IPS DF 6.9 (cell line): ENCODE results near the gene ALG9.

Experiments
- DNase-seq: peaks from one replicate; pipeline ENCODE4 v3.0.0-alpha.2; 2013; ENCODE audit warnings: low read depth, low spot score
- H3K27ac ChIP-seq: one replicate; pipeline ENCODE4 v1.5.1; 2013; ENCODE audit warnings: low read length, control low read depth
- H3K27me3 ChIP-seq: 2 replicates; pipeline ENCODE4 v1.6.1; 2013; ENCODE audit warnings: mild to moderate bottlenecking, low read length; ENCODE audit not compliant: control insufficient read depth, insufficient read depth
- H3K36me3 ChIP-seq: 2 replicates; pipeline ENCODE4 v1.6.1; 2013; ENCODE audit warnings: low read length; ENCODE audit not compliant: control insufficient read depth, insufficient read depth
- H3K4me1 ChIP-seq: 2 replicates; pipeline ENCODE4 v1.6.1; 2013; ENCODE audit warnings: low read length; ENCODE audit not compliant: control insufficient read depth, insufficient read depth
- H3K4me3 ChIP-seq: 2 replicates; pipeline ENCODE4 v1.5.1; 2013; ENCODE audit warnings: mild to moderate bottlenecking, low read length
- H3K9me3 ChIP-seq: 2 replicates; pipeline ENCODE4 v1.6.1; 2013; ENCODE audit warnings: low read length, inconsistent platforms; ENCODE audit not compliant: control insufficient read depth, insufficient read depth
- WGBS: extraction: QIAGEN DNeasy Blood & Tissue Kit; methylation state at CpG from one replicate; pipeline ENCODE4 v1.1.7; 2013; ENCODE audit warnings: mixed read lengths, missing lambda C conversion rate; ENCODE audit not compliant: insufficient read length, insufficient coverage; 5-methylcytosine and 5-hydroxymethylcytosine counted together

Gene ALG9

GRCh38 chr11:111815489-111815888 is 55.9 kb downstream of the ALG9 start:
- Histone ChIP-seq H3K27ac (no peak overlapping the region), H3K27me3 (no peaks in the 10 kb centered on the region), H3K9me3 (no peaks in the 10 kb centered on the region), H3K4me1 (no peaks in the 10 kb centered on the region), H3K36me3 (no peaks in the 10 kb centered on the region), H3K4me3 (no peak overlapping the region)
- DNase-seq, result no peak
- WGBS, result no CpG with 5 or more reads among the region's 1 CpG

GRCh38 chr11:111814557-111815320 is 56.6 kb downstream of the ALG9 start:
- no CpG with 5 or more reads among the region's 8 CpGs for WGBS
- Histone ChIP-seq H3K36me3 (no peaks in the 10 kb centered on the region), H3K4me1 (no peaks in the 10 kb centered on the region), H3K27me3 (no peaks in the 10 kb centered on the region), H3K27ac (no peak overlapping the region), H3K4me3 (no peak overlapping the region), H3K9me3 (no peaks in the 10 kb centered on the region; the same call in 1 of the 2 replicates)
- DNase-seq, result no peak

- H3K27me3 ChIP-seq, result no peaks in the 10 kb centered on the region
- H3K4me3 ChIP-seq, result no peak overlapping the region
- WGBS, result no CpG with 5 or more reads among the region's 1 CpG
- no peak for DNase-seq
- no peak overlapping the region for H3K27ac ChIP-seq
- H3K36me3 ChIP-seq, result no peaks in the 10 kb centered on the region
- no peaks in the 10 kb centered on the region for H3K4me1 ChIP-seq
- no peaks in the 10 kb centered on the region; the same call in 1 of the 2 replicates for H3K9me3 ChIP-seq
These were observed 57.3 kb downstream of the ALG9 start for GRCh38 chr11:111814106-111814505.

GRCh38 chr11:111812211-111812610 is 59.2 kb downstream of the ALG9 start:
- no peak for DNase-seq
- H3K27ac ChIP-seq, result no peak overlapping the region
- H3K4me3 ChIP-seq, result no peak overlapping the region
- H3K9me3 ChIP-seq, result no peaks in the 10 kb centered on the region; the same call in 1 of the 2 replicates
- H3K4me1 ChIP-seq, result no peaks in the 10 kb centered on the region
- no CpG with 5 or more reads among the region's 2 CpGs for WGBS
- no peaks in the 10 kb centered on the region for H3K36me3 ChIP-seq
- no peaks in the 10 kb centered on the region for H3K27me3 ChIP-seq

- Histone ChIP-seq H3K4me3 (no peak overlapping the region), H3K4me1 (no peaks in the 10 kb centered on the region), H3K27ac (no peak overlapping the region), H3K36me3 (no peaks in the 10 kb centered on the region), H3K9me3 (no peaks in the 10 kb centered on the region; the same call in 1 of the 2 replicates), H3K27me3 (no peaks in the 10 kb centered on the region)
- no CpG with 5 or more reads among the region's 2 CpGs for WGBS
- no peak for DNase-seq
These were observed 59.9 kb downstream of the ALG9 start for GRCh38 chr11:111811445-111811844.

- DNase-seq, result no peak
- Histone ChIP-seq H3K27ac (no peak overlapping the region), H3K36me3 (no peaks in the 10 kb centered on the region), H3K4me1 (no peaks in the 10 kb centered on the region), H3K27me3 (no peaks in the 10 kb centered on the region), H3K9me3 (no peaks in the 10 kb centered on the region; the same call in 1 of the 2 replicates), H3K4me3 (no peak overlapping the region)
- no CpG with 5 or more reads among the region's 2 CpGs for WGBS
These were observed 62.5 kb downstream of the ALG9 start for GRCh38 chr11:111808834-111809233.

- no peak for DNase-seq
- no CpG with 5 or more reads among the region's 2 CpGs for WGBS
- Histone ChIP-seq H3K9me3 (no peaks in the 10 kb centered on the region; the same call in 1 of the 2 replicates), H3K4me1 (no peaks in the 10 kb centered on the region), H3K36me3 (no peaks in the 10 kb centered on the region), H3K4me3 (no peak overlapping the region), H3K27me3 (no peaks in the 10 kb centered on the region), H3K27ac (no peak overlapping the region)
These were observed 63.3 kb downstream of the ALG9 start for GRCh38 chr11:111808063-111808588.

GRCh38 chr11:111807076-111807475 is 64.3 kb downstream of the ALG9 start:
- Histone ChIP-seq H3K36me3 (no peaks in the 10 kb centered on the region), H3K27ac (no peak overlapping the region), H3K9me3 (no peaks in the 10 kb centered on the region; the same call in 1 of the 2 replicates), H3K27me3 (no peaks in the 10 kb centered on the region), H3K4me1 (no peaks in the 10 kb centered on the region), H3K4me3 (no peak overlapping the region)
- no CpG with 5 or more reads among the region's 1 CpG for WGBS
- no peak for DNase-seq

GRCh38 chr11:111801135-111801534 is 70.2 kb downstream of the ALG9 start:
- no peak overlapping the region for H3K27ac ChIP-seq
- H3K27me3 ChIP-seq, result no peaks in the 10 kb centered on the region
- H3K9me3 ChIP-seq, result no peaks in the 10 kb centered on the region
- no peaks in the 10 kb centered on the region for H3K4me1 ChIP-seq
- no peak overlapping the region for H3K4me3 ChIP-seq
- WGBS, result no CpG with 5 or more reads among the region's 2 CpGs
- H3K36me3 ChIP-seq, result no peaks in the 10 kb centered on the region
- no peak for DNase-seq

GRCh38 chr11:111798279-111798678 is 73.1 kb downstream of the ALG9 start:
- WGBS, result no CpG with 5 or more reads among the region's 1 CpG
- no peak for DNase-seq
- no peaks in the 10 kb centered on the region for H3K27me3 ChIP-seq

More at GRCh38 chr11:111798279-111798678, 73.1 kb downstream of the ALG9 start:
- no peaks in the 10 kb centered on the region for H3K36me3 ChIP-seq
- H3K27ac ChIP-seq, result no peak overlapping the region
- no peak overlapping the region for H3K4me3 ChIP-seq
- no peaks in the 10 kb centered on the region for H3K9me3 ChIP-seq
- no peaks in the 10 kb centered on the region for H3K4me1 ChIP-seq
